GM21360 (cell line): ENCODE measurements around the gene POLR2F.

Experiments used
- ATAC-seq: cut with Tn5 transposase; IDR thresholded peaks from one replicate; pipeline ENCODE4 v1.9.1; 2021; ENCODE audit warnings: mild to moderate bottlenecking, moderate library complexity; ENCODE audit not compliant: unreplicated experiment

Gene POLR2F

GRCh38 chr22:37981282-37982011 is 27.9 kb downstream of the POLR2F start:
- ATAC-seq, result no peak

DNA sequence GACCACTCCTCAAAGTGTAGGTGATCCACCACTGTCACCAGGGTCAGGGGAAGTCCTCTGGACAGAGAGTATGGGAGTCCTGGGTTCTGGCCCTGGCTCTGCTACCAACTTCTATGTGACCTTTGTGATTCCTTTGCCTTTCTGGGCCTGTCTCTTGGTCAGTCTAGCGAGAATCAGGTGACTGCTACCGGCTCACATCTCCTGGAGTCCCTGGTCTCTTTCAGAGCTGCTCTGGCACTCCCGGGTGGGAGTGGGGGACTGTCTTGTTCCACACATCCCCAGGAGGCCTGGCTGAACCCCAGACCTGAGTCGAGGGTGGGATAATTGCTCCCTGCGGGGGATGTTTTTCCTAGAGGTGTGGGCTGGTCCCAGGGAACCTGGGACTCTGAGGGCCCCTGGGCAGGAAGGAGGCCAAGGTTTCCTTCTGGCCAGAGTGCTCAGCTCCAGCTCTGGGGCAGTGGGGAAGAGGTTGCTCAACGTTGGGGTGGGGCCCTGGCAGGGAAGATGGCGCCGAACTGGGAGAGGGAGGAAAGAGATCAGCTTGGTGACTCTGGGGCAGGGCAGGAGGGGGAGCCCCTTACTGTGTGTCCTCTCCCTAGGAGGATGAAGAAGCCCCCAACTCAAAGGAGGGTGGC is 28.8 kb downstream of the POLR2F start:
- no peak for ATAC-seq

- ATAC-seq, result no peak
Measured at GRCh38 chr22:37982938-37983859, 29.7 kb downstream of the POLR2F start.

GRCh38 chr22:37983860-37984791 is 30.6 kb downstream of the POLR2F start, which contains the start of gene SOX10:
Gene SOX10 (minus strand): TSS chr22:37984555. CDS start chr22:37983784, 771 bp downstream.
- ATAC-seq, result no peak

DNA sequence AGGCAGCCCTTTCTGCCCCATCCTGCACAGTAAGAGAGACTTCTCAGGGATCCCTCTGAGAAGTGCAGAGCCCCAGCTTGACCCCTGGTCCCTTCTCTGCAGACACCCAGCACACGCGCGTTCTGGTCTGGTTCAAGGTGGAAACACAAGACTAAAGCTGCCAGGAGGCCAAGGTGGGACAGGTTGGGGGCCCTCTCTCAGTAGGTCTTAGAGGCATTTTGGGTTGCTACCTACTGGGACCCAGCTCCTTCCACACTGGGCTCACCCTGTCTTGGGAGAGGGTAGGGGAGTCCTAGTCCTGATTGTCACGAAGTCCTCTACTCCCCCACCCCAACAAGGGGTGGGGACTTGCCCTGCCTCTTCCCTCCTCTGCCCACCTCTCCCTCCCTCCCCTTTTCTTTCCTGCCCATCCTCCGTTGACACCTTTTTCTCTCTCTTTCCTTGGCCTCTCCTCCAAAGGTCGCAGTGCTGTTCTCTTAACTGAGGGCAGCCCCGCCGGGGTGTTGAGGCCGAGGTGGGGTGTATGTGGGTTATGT is 31.6 kb downstream of the POLR2F start:
- ATAC-seq, result no peak

- ATAC-seq, result no peak
Measured at GRCh38 chr22:37985751-37986281, 32.3 kb downstream of the POLR2F start.

GRCh38 chr22:37986371-37986770 is 32.9 kb downstream of the POLR2F start:
- ATAC-seq, result no peak

GRCh38 chr22:37989146-37990045 is 35.9 kb downstream of the POLR2F start:
- ATAC-seq, result no peak

DNA sequence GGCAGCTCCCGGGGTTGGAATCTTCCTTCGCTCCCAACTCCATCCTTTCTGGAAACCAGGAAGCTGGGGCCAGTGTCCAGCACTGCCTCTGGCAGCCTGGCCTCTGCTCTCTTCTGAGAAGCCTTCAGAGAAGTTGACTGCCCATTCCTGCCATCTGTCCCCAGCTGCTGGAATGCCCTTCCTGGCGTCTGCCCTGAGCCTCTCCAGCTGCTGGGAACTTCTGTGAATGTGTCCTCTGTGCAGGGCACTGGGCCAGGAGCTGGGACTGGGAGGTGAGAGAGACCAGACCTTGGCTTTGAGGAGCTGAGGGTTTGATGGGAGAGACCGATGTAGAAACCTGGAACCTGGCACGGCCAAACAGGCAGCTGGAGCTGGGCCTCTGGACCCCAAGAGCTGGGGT is 36.8 kb downstream of the POLR2F start:
- ATAC-seq, result no peak

- no peak for ATAC-seq
Measured at GRCh38 chr22:37990862-37991261, 37.4 kb downstream of the POLR2F start.

- no peak for ATAC-seq
Measured at GRCh38 chr22:37991731-37992442, 38.4 kb downstream of the POLR2F start.

DNA sequence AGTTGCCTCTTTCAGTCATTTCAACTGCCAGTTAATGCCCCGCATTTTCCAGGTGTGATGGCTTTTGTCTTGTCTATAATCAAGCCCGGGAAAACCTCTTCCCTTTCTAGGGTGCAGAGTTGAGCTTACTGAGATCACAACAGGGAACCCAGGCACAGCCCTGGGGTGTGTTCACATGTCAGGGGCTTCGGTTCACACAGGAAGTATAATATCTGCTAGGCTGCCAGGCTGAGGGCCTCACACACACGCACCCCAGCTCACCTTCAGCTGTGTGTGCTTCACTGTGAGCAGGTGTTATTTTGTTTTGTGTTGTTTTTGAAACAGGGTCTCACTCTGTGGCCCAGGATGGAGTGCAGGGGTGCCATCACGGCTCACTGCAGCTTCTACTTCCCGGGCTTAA is 40.5 kb downstream of the POLR2F start:
- no peak for ATAC-seq

DNA sequence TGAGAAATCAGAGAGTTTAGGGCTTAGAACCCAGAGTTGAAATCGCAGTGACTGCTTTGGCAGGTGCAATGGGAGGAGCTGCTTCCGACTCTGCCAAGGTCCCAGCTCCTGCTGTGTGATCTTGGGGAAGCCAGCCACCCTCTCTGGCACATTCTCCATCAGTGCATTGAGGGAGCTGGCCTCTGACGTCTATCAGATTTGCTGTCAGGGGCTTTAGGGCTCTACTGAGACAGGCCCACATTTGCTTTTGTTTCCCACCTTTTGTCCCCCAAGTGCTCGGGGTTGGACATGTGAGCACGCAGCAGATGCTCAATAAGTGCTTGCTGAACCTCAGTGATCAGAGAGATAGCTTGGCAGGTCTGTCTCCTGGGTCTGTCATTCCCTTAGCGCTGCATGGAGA is 41.5 kb downstream of the POLR2F start:
- ATAC-seq, result no peak

GRCh38 chr22:37995460-37995859 is 42.0 kb downstream of the POLR2F start:
- ATAC-seq, result no peak

DNA sequence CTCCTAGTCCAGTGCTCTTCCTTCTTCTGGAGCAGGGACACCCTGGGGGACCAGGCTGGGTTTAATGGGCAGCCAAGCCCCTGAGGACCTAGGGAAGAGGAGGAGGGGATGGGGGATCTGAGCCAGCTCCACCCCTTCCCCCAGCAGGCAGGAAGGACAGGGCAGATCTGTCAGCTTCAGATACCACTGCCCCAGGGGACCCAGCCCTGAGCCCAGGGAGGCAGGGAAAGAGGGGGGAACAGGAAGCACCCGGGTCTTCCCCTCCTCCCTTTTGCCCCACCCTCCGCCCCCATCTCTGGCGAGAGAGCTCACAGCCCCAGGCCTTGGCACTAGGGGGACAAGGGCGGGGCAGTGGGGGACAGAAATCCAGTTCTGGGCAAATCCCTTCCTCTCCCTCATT is 42.6 kb downstream of the POLR2F start:
- no peak for ATAC-seq

DNA sequence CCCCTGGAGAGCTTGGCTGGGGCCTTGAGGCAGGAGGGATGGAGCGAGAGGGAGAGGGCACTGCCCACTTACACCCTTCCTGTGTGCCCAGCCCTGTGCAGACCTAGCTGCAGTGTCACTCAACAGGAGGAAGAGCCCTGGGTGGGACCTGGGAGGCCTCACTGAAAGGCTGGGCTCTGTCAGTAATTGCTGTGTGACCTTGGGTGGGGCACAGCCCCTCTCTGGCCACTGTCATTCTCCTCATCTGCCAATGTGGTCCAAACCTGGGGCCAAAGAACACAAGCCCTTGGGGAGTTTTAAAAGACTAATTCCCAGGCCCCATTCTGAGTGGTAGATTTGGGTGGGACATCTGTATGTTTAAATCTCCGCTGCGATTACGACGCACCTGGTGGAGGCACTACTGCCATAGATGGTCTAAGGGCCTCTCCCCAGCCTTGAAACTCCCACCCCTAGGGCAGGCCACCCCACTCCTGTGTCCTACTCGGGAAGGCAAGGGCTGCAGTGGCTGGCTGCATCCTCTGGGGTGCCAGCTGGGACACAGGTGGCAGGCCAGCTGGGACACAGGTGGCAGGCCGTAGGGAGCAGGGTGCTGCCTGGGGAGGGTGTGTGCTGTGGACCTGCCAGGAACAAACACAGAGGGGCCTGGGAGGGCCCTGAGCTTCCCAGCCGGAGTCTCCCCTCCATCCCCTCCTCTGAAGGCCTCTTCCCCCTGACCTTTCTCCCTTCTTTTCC is 43.2 kb downstream of the POLR2F start:
- ATAC-seq, result no peak

GRCh38 chr22:37998543-37998942 is 45.0 kb downstream of the POLR2F start:
- no peak for ATAC-seq

- ATAC-seq, result no peak
Measured at GRCh38 chr22:37999236-37999635, 45.7 kb downstream of the POLR2F start.
